Smooth muscle cell (in vitro differentiated cells): ENCODE measurements around the gene COL25A1. TPM values are rescaled to one million over a fixed set of nuclear protein-coding genes. Genes with fewer than 3 reads are reported as not detected.

ENCODE experiments used
- DNase-seq: peaks from one replicate; lab custom pipeline; 2025; ENCODE audit not compliant: unreplicated experiment; lab: John Stamatoyannopoulos, UW
- H2AFZ ChIP-seq: fragments of 200-600 bp; sonication (generic); 2 replicates; pipeline ENCODE4 v1.6.0; 2016; ENCODE audit warnings: antibody characterized with exemption, low read depth, mild to moderate bottlenecking
- H3F3A ChIP-seq: fragments of 200-600 bp; sonication (generic); 2 replicates; pipeline ENCODE4 v1.6.0; 2017; ENCODE audit warnings: antibody characterized with exemption, low read depth
- H3K27ac ChIP-seq: fragments of 200-600 bp; sonication (generic); 2 replicates; pipeline ENCODE4 v1.5.1; 2016; ENCODE audit warnings: low read depth, mild to moderate bottlenecking
- H3K27me3 ChIP-seq: fragments of 200-600 bp; sonication (generic); 2 replicates; pipeline ENCODE4 v1.6.1; 2016; ENCODE audit warnings: low read depth, mild to moderate bottlenecking
- H3K36me3 ChIP-seq: fragments of 200-600 bp; sonication (generic); 2 replicates; pipeline ENCODE4 v1.5.1; 2016; ENCODE audit warnings: low read depth
- H3K4me1 ChIP-seq: fragments of 200-600 bp; sonication (generic); 2 replicates; pipeline ENCODE4 v1.5.1; 2016; ENCODE audit warnings: low read depth
- H3K4me2 ChIP-seq: fragments of 200-600 bp; sonication (generic); 2 replicates; pipeline ENCODE4 v1.6.0; 2016; ENCODE audit warnings: mild to moderate bottlenecking
- H3K4me3 ChIP-seq: fragments of 200-600 bp; sonication (generic); 2 replicates; pipeline ENCODE4 v1.5.1; 2016; ENCODE audit warnings: mild to moderate bottlenecking
- H3K79me2 ChIP-seq: fragments of 200-600 bp; sonication (generic); 2 replicates; pipeline ENCODE4 v1.6.0; 2016; ENCODE audit warnings: low read depth, mild to moderate bottlenecking
- H3K9ac ChIP-seq: fragments of 200-600 bp; sonication (generic); 2 replicates; pipeline ENCODE4 v1.6.0; 2016; ENCODE audit warnings: low read depth
- H3K9me3 ChIP-seq: fragments of 200-600 bp; sonication (generic); replicated peaks from 2 replicates; pipeline ENCODE4 v1.5.1; 2016; ENCODE audit warnings: low read depth
- H4K20me1 ChIP-seq: fragments of 200-600 bp; sonication (generic); 2 replicates; pipeline ENCODE4 v1.6.0; 2016; ENCODE audit warnings: low read depth
- CTCF ChIP-seq: fragments of 200-600 bp; sonication (generic); IDR thresholded peaks from 2 replicates; pipeline ENCODE4 v1.5.1; 2017; ENCODE audit warnings: borderline replicate concordance, mild to moderate bottlenecking, antibody characterized with exemption; ENCODE audit not compliant: insufficient read depth, poor library complexity, severe bottlenecking
- WGBS: methylation state at CpG from one replicate; pipeline ENCODE4 v1.1.7; 2016; ENCODE audit warnings: low lambda C conversion rate; 5-methylcytosine and 5-hydroxymethylcytosine counted together
- polyA plus RNA-seq: library from polyadenylated mRNA; unstranded; fragments of >200 nt; fragmentation: Nextera tagmentation; extraction: Ambion mirVana; gene quantifications from 2 replicates; pipeline ENCODE4 v1.2.1, GENCODE V29; 2016
- total RNA-seq: library from RNA; depleted of rRNA; stranded (reverse); fragments of >200 nt; gene quantifications from 2 replicates; pipeline ENCODE4 v1.2.3, GENCODE V29; 2014

COL25A1 gene
- total and polyA plus RNA-seq, 2 experiments from 2014 or later = 2.9 to 4.7 TPM

GRCh38 chr4:109218288-109218687, 84.2 kb downstream of the COL25A1 start:
- Histone ChIP-seq H3K4me3 (no peak overlapping the region), H3F3A (no peaks in the 10 kb centered on the region), H3K9me3 (no peaks in the 10 kb centered on the region), H4K20me1 (no peaks in the 10 kb centered on the region), H3K36me3 (no peaks in the 10 kb centered on the region), H3K4me2 (no peak overlapping the region), H3K9ac (no peak overlapping the region), H3K27me3 (no peaks in the 10 kb centered on the region), H2AFZ (no peak overlapping the region), H3K79me2 (no peaks in the 10 kb centered on the region), H3K4me1 (no peaks in the 10 kb centered on the region), H3K27ac (no peak overlapping the region)
- 97% methylated on average over 1 of the region's 1 CpG for whole genome bisulfite sequencing
- no peak for TF ChIP-seq CTCF
- no peak for DNase-seq

GRCh38 chr4:109216085-109216696, 86.3 kb downstream of the COL25A1 start:
- H4K20me1 ChIP-seq = no peaks in the 10 kb centered on the region
- no peaks in the 10 kb centered on the region for H3K4me1 ChIP-seq
- no peak for DNase-seq
- H3K27ac ChIP-seq = no peak overlapping the region
- no peak overlapping the region for H3K4me3 ChIP-seq
- no peaks in the 10 kb centered on the region for H3F3A ChIP-seq
- H3K27me3 ChIP-seq = no peaks in the 10 kb centered on the region
- no peaks in the 10 kb centered on the region for H3K36me3 ChIP-seq
- H3K4me2 ChIP-seq = no peak overlapping the region
- no peak overlapping the region for H2AFZ ChIP-seq
- TF ChIP-seq CTCF = no peak
- no peaks in the 10 kb centered on the region for H3K9me3 ChIP-seq
- 93% methylated on average over 5 of the region's 5 CpGs for WGBS
- no peak overlapping the region for H3K9ac ChIP-seq
- no peaks in the 10 kb centered on the region for H3K79me2 ChIP-seq

- H3K27me3 ChIP-seq = no peaks in the 10 kb centered on the region
- no peak overlapping the region for H2AFZ ChIP-seq
- H3K27ac ChIP-seq = no peak overlapping the region
- no peak overlapping the region for H3K4me2 ChIP-seq
- H3K36me3 ChIP-seq = no peaks in the 10 kb centered on the region
- no peak overlapping the region for H3K4me3 ChIP-seq
- H3K9ac ChIP-seq = no peak overlapping the region
- no peaks in the 10 kb centered on the region for H3K4me1 ChIP-seq
- TF ChIP-seq CTCF = no peak
- H3K79me2 ChIP-seq = no peaks in the 10 kb centered on the region
- WGBS = 91% methylated on average over 2 of the region's 2 CpGs
- no peaks in the 10 kb centered on the region for H4K20me1 ChIP-seq
- no peaks in the 10 kb centered on the region for H3F3A ChIP-seq
- no peak for DNase-seq
- H3K9me3 ChIP-seq = no peaks in the 10 kb centered on the region
These were observed 87.0 kb downstream of the COL25A1 start for GRCh38 chr4:109215506-109215905.
